Fibroblast of villous mesenchyme (primary cell): ENCODE data around the gene PPTC7. TPM values are rescaled to one million over a fixed set of nuclear protein-coding genes. Genes with fewer than 3 reads are reported as not detected.

Experiments used
- DNase-seq: peaks from one replicate; pipeline ENCODE4 v3.0.0-alpha.2; 2010; ENCODE audit warnings: low read depth
- H3K4me3 ChIP-seq: 2 replicates; pipeline ENCODE4 v1.5.1; 2011; ENCODE audit warnings: low read depth, mild to moderate bottlenecking, low read length
- CTCF ChIP-seq: IDR thresholded peaks from 2 replicates; pipeline ENCODE4 v1.5.1; 2012; ENCODE audit warnings: low read depth, mild to moderate bottlenecking, low read length; ENCODE audit not compliant: insufficient read depth
- total RNA-seq: library from RNA; depleted of rRNA; stranded (reverse); fragments of >200 nt; gene quantifications from 2 replicates; pipeline ENCODE4 v1.2.3, GENCODE V29; 2012

Gene PPTC7, protein sequence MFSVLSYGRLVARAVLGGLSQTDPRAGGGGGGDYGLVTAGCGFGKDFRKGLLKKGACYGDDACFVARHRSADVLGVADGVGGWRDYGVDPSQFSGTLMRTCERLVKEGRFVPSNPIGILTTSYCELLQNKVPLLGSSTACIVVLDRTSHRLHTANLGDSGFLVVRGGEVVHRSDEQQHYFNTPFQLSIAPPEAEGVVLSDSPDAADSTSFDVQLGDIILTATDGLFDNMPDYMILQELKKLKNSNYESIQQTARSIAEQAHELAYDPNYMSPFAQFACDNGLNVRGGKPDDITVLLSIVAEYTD
- 6.4 and 9.5 TPM in 2 replicates for total RNA-seq

DNA sequence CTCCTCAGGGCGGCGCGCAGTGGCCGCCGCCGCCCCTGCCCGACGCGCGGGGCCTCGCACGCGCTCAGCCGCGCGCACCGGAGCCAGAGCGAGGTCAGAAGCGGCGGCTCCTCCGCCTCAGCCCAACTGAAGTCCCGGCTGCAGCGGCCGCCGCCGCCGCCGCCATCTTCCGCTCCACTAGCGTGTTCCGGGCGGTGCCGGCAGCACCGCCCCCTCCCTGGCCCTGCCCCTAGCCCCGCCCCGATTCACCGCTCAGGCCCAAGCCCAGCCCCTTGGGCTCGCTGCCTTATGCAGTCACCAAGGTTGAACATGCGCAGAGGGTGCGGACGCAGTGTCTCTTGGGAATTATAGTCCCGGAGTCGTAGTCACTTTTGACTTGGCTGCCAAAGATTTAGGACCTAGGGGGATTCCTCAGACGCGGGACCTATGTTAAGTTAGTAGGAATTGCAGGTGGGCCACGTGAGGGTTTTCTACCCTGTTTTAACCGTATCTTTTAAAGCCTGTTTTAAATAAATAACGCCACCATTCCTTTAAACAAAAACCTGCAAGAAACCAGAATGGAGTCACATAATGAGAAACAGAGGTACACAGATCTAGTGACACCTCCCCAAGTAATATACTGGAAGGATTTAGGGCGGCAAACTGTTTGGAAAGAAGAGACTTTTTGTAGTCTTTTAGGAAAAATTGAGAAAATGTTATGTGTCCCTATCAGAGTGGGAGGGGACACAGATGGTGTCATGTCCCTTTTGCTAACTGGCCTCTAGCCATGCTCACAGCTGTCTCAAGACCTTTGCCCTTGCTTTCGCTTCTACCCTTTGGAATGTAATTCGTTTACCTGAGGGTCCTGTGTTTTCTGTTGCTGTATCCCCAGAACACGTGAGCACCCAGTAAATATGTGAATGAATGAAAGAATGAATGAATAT lies at the start of gene PPTC7:
PPTC7 (minus strand) TSS at position 182 of the 923 bp plus-strand sequence. CDS start 287 bp downstream, outside the sequence.
- DNase-seq: peak; percentile 95
- TF ChIP-seq CTCF: no peak
- peak within 1 kb of the TSS; percentile 96 for H3K4me3 ChIP-seq

- DNase-seq: no peak
- H3K4me3 ChIP-seq: no peak overlapping the region
- no peak for TF ChIP-seq CTCF
Measured at GRCh38 chr12:110627500-110628195, 44.5 kb upstream of the PPTC7 start.

DNA sequence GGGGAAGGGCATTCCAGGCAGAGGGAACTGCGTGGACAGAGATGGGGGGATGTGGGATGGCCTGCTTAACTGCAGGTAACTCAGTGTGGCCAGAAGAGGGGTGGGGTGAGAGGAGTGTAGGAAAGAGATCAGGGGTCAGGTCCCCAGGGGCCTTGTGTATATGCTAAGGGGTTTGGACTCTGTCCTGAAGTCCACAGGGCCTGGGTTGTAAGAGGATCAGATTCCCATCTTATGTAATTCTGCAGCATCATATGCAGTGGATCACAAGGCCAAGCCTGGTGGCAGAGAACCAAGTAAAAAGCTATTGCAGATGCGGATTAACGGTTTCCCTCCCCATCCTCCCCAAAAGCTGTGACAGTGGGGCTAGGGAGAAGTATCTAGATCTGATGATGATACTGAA lies 39.5 kb upstream of the PPTC7 start:
- DNase-seq: no peak
- no peak overlapping the region for H3K4me3 ChIP-seq
- no peak for TF ChIP-seq CTCF

- TF ChIP-seq CTCF: no peak
- DNase-seq: no peak
- no peak overlapping the region for H3K4me3 ChIP-seq
Measured at GRCh38 chr12:110619534-110619953, 36.4 kb upstream of the PPTC7 start.

DNA sequence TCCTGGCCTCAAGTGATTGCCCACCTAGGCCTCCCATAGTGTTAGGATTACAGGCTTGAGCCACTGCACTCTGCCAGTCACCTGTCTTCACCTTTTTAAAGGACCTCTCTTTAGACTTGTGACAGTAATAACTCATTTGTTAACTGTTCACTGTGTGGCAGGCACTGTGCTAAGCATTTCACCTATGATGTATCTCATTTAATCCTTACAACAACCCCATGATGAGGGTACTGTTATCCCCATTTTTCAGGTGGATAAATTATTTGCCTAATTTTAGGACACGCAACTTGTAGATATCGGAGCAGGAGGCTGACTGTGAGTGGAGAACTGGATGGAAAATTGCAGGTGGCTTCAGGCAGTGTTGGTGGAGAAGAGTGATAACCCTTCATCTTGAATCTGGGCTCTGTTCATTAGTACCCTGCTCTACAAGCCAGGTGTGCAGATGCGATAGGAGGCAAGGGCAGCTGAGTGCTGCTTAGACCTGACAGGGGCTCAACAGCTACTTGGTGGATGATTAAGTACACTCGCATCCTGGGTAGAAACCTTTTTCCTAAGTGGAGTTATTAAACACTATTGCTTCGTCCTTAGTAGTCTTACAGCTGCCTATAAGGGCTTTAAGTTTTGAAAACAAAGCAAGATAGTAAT lies 33.5 kb upstream of the PPTC7 start:
- TF ChIP-seq CTCF: no peak
- DNase-seq: no peak
- H3K4me3 ChIP-seq: no peak overlapping the region

DNA sequence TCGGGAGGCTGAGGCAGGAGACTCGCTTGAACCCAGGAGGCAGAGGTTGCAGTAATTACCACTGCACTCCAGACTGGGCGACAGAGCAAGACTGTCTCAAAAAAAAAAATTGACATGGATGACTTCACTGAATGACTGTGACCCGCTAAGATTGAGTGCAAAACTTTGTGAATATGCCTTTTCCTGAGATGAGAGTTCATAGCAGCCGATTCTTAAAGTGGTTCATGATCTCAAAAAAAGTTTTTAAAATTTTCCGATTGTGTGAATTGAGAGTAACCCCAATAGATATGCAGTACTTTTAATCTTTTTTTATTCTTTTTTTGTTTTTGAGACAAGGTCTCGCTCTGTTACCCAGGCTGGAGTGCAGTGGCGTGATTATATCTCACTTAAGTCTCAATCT lies 32.1 kb upstream of the PPTC7 start:
- no peak overlapping the region for H3K4me3 ChIP-seq
- TF ChIP-seq CTCF: no peak
- no peak for DNase-seq
